Tibial nerve (tissue), 4 donors: ENCODE data around the gene TMEM174.

Experiments
- EP300 ChIP-seq, 2 donors: sonication (generic); formaldehyde crosslinking; IDR thresholded peaks; one replicate each; pipeline ENCODE4 v1.6.1; 2017; ENCODE audit warnings: antibody characterized with exemption in 2 of 2, mild to moderate bottlenecking in 1 of 2
- POLR2A ChIP-seq, 2 donors: fragments of 450-650 bp; IDR thresholded peaks; one replicate each; pipeline ENCODE4 v1.6.1; 2017; ENCODE audit warnings: antibody characterized with exemption in 2 of 2, mild to moderate bottlenecking in 2 of 2, moderate library complexity in 2 of 2
- TF ChIP-seq, protein P1 (sequence below), 5 experiments: fragments of 200-600 bp in 3 of 5; fragments of 450-650 bp in 2 of 5; sonication (generic) in 3 of 5; IDR thresholded peaks; one replicate each; pipeline ENCODE4 v1.5.1; 2016 to 2019; ENCODE audit warnings: antibody characterized with exemption in 5 of 5, mild to moderate bottlenecking in 3 of 5, moderate library complexity in 2 of 5

DNA sequence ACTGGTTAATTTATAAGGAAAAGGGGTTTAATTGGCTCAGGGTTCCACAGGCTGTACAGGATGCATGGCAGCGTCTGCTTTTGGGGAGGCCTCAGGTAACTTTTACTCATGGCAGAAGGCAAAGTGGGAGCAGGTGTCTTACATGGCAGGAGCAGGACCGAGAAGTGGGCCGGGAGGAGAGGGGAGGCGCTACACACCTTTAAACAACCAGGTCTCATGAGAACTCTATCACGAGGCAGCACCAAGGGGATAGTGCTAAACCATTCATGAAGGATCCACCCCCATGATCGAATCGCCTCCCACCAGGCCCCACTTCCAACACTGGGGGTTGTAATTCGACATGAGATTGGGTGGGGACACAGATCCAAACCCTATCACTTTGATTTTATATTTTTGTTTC is 31.0 kb upstream of the TMEM174 start:
- TF ChIP-seq, protein P1, sequence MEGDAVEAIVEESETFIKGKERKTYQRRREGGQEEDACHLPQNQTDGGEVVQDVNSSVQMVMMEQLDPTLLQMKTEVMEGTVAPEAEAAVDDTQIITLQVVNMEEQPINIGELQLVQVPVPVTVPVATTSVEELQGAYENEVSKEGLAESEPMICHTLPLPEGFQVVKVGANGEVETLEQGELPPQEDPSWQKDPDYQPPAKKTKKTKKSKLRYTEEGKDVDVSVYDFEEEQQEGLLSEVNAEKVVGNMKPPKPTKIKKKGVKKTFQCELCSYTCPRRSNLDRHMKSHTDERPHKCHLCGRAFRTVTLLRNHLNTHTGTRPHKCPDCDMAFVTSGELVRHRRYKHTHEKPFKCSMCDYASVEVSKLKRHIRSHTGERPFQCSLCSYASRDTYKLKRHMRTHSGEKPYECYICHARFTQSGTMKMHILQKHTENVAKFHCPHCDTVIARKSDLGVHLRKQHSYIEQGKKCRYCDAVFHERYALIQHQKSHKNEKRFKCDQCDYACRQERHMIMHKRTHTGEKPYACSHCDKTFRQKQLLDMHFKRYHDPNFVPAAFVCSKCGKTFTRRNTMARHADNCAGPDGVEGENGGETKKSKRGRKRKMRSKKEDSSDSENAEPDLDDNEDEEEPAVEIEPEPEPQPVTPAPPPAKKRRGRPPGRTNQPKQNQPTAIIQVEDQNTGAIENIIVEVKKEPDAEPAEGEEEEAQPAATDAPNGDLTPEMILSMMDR (IDR thresholded peaks at IDR 0.05), result no peak
- TF ChIP-seq EP300 (IDR thresholded peaks at IDR 0.05) (no peak), POLR2A (IDR thresholded peaks at IDR 0.05) (no peak)
